GM12878 (cell line): ENCODE measurements around the gene INTS7. TPM values are rescaled to one million over a fixed set of nuclear protein-coding genes. Genes with fewer than 3 reads are reported as not detected.

ENCODE experiments used
- ATAC-seq: fragments of 200-7000 bp; cut with Tn5 transposase; 3 replicates; pipeline ENCODE4 v1.9.1; 2020; ENCODE audit warnings: mild to moderate bottlenecking, moderate library complexity
- BruUV-seq: library from RNA; stranded (reverse); fragments of 400-500 nt; replicated peaks from 2 replicates; lab custom pipeline; 2021; lab: Mats Ljungman, UMichigan
- CTCF ChIA-PET: fragments of 300-600 bp; sonication (Branson Sonifier 250); formaldehyde crosslinking; extraction: SDS; loops from one replicate; lab custom pipeline; 2021; ENCODE audit warnings: inconsistent platforms; lab: Yijun Ruan, JAX
- POLR2A ChIA-PET: fragments of 350-600 bp; formaldehyde crosslinking; extraction: SDS; loops from one replicate; lab custom pipeline; 2021; ENCODE audit warnings: inconsistent platforms; lab: Charles Lee
- RAD21 ChIA-PET: fragments of 300-600 bp; sonication (Branson Sonifier 250); formaldehyde crosslinking; loops from one replicate; lab custom pipeline; 2023; ENCODE audit warnings: antibody characterized with exemption; ENCODE audit not compliant: unreplicated experiment; lab: Charles Lee
- SMC1A ChIA-PET: fragments of 300-600 bp; sonication (Branson Sonifier 250); formaldehyde crosslinking; loops from one replicate; lab custom pipeline; 2023; ENCODE audit not compliant: unreplicated experiment, uncharacterized antibody; lab: Charles Lee
- DNase-seq: peaks from one replicate; pipeline ENCODE4 v3.0.0-alpha.2; 2011; ENCODE audit warnings: low read depth, low spot score
- FAIRE-seq: peaks from 3 replicates; lab custom pipeline; 2011; peaks lifted over from hg19 to GRCh38; lab: Jason Lieb, UNC
- H2AFZ ChIP-seq: 2 replicates; pipeline ENCODE4 v1.6.0; 2011; ENCODE audit warnings: low read depth, low read length, control low read depth; ENCODE audit not compliant: control insufficient read depth
- H3K27ac ChIP-seq: 2 replicates; pipeline ENCODE4 v1.5.1; 2011; ENCODE audit warnings: control low read depth; ENCODE audit not compliant: control insufficient read depth, insufficient read depth
- H3K27me3 ChIP-seq, 2 experiments: replicated peaks in 1 of 2; 2 replicates each; pipeline versions ENCODE4 v1.6.0 to v1.6.1; 2011; ENCODE audit warnings: low read length in 1 of 2; ENCODE audit not compliant: control insufficient read depth in 2 of 2, insufficient read depth in 2 of 2
- H3K36me3 ChIP-seq, 2 experiments: 2 replicates each; pipeline ENCODE4 v1.5.1; 2011; ENCODE audit warnings: low read length in 1 of 2; ENCODE audit not compliant: control insufficient read depth in 2 of 2, insufficient read depth in 2 of 2
- H3K4me1 ChIP-seq: 2 replicates; pipeline ENCODE4 v1.6.1; 2011; ENCODE audit warnings: mild to moderate bottlenecking, low read length, moderate library complexity, mixed read lengths; ENCODE audit not compliant: control insufficient read depth, insufficient read depth
- H3K4me2 ChIP-seq: 2 replicates; pipeline ENCODE4 v1.6.0; 2011; ENCODE audit warnings: control low read depth; ENCODE audit not compliant: control insufficient read depth, insufficient read depth
- H3K4me3 ChIP-seq: fragments of 200-600 bp; sonication (generic); 2 replicates; pipeline ENCODE4 v1.5.1; 2016
- H3K79me2 ChIP-seq: 2 replicates; pipeline ENCODE4 v1.6.0; 2011; ENCODE audit warnings: low read length; ENCODE audit not compliant: control insufficient read depth, insufficient read depth
- H3K9ac ChIP-seq: 2 replicates; pipeline ENCODE4 v1.8.0; 2011; ENCODE audit warnings: low read length, control low read depth, mixed read lengths; ENCODE audit not compliant: control insufficient read depth, insufficient read depth
- H3K9me3 ChIP-seq: replicated peaks from 3 replicates; pipeline ENCODE4 v1.5.1; 2011; ENCODE audit warnings: mild to moderate bottlenecking, low read length; ENCODE audit not compliant: control insufficient read depth, insufficient read depth
- H4K20me1 ChIP-seq: 2 replicates; pipeline ENCODE4 v1.6.0; 2011; ENCODE audit not compliant: control insufficient read depth, insufficient read depth
- CBFB ChIP-seq: IDR thresholded peaks from 2 replicates; pipeline ENCODE4 v1.6.1; 2016; ENCODE audit warnings: antibody characterized with exemption, low read depth
- MEF2B ChIP-seq: fragments of 450-650 bp; IDR thresholded peaks from 2 replicates; pipeline ENCODE4 v1.6.1; 2018; ENCODE audit warnings: mild to moderate bottlenecking, moderate library complexity; ENCODE audit not compliant: partially characterized antibody, poor library complexity, severe bottlenecking
- MXI1 ChIP-seq: fragments of 150-350 bp; IDR thresholded peaks from 2 replicates; pipeline ENCODE4 v1.6.1; 2011; ENCODE audit warnings: low read depth, mild to moderate bottlenecking, inconsistent platforms, low read length, improper control_type of control experiment
- NR2C1 ChIP-seq: fragments of 450-650 bp; IDR thresholded peaks from 2 replicates; pipeline ENCODE4 v1.6.1; 2017; ENCODE audit warnings: antibody characterized with exemption, mild to moderate bottlenecking, moderate library complexity
- NRF1 ChIP-seq: conservative IDR thresholded peaks from 2 replicates; pipeline ENCODE4 v1.6.1; 2011; ENCODE audit warnings: mild to moderate bottlenecking, low read depth, low read length, improper control_type of control experiment
- POU2F2 ChIP-seq: IDR thresholded peaks from 3 replicates; pipeline ENCODE4 v1.6.1; 2011; ENCODE audit warnings: low read depth, mild to moderate bottlenecking, low read length, borderline replicate concordance
- TARDBP ChIP-seq: IDR thresholded peaks from 2 replicates; pipeline ENCODE4 v1.6.1; 2016; ENCODE audit warnings: borderline replicate concordance
- TCF3 ChIP-seq: IDR thresholded peaks from 2 replicates; pipeline ENCODE4 v1.6.1; 2012; ENCODE audit warnings: low read depth, mild to moderate bottlenecking, low read length, borderline replicate concordance; ENCODE audit not compliant: insufficient read depth
- ZNF24 ChIP-seq: fragments of 450-650 bp; IDR thresholded peaks from 2 replicates; pipeline ENCODE4 v1.6.1; 2017; ENCODE audit warnings: antibody characterized with exemption, mild to moderate bottlenecking
- WGBS: methylation state at CpG from one replicate; pipeline ENCODE4 v1.1.6; 2016; ENCODE audit warnings: low lambda C conversion rate; ENCODE audit not compliant: insufficient replicate concordance, insufficient coverage; ENCODE audit errors: missing lambda C conversion rate; 5-methylcytosine and 5-hydroxymethylcytosine counted together
- in situ Hi-C: fragments of 300-500 bp; cut with MboI; formaldehyde crosslinking; loops from 9 replicates; pipeline ENCODE4 v1.14.3; 2018; ENCODE audit warnings: mixed read lengths
- intact Hi-C: fragments of 100-400 bp; cut with micrococcal nuclease; formaldehyde crosslinking; loops from one replicate; pipeline ENCODE4 v1.14.2; 2022; ENCODE audit not compliant: unreplicated experiment
- polyA plus RNA-seq, 11 experiments: library from polyadenylated mRNA; depleted of rRNA in 4 of 11; unstranded in 6 of 11; stranded (reverse) in 5 of 11; fragments of >200 nt; fragmentation: Nextera tagmentation in 4 of 11; fragmentation: Illumina TruSeq in 1 of 11; extraction: Ambion mirVana in 4 of 11; extraction: Trizol in 1 of 11; gene quantifications; 1 replicate in 1 of 11; 2 replicates in 10 of 11; pipeline versions ENCODE4 v1.2.1 to v1.2.3, GENCODE V29; 2011 to 2016; ENCODE audit warnings: inconsistent platforms in 2 of 11, missing spikeins in 2 of 11, low read depth in 1 of 11
- total RNA-seq, 4 experiments: library from RNA; depleted of rRNA in 3 of 4; stranded (reverse); fragments of >200 nt in 3 of 4; fragmentation: Illumina TruSeq in 1 of 4; extraction: Trizol in 1 of 4; gene quantifications; 2 replicates each; pipeline versions ENCODE4 v1.2.1 to v1.2.3, GENCODE V29; 2013 to 2021
- TF ChIP-seq, protein P1 (sequence below): IDR thresholded peaks from 2 replicates; pipeline ENCODE4 v1.6.1; 2012; ENCODE audit warnings: low read length, inconsistent platforms
- TF ChIP-seq, protein P2 (sequence below): fragments of 450-650 bp; IDR thresholded peaks from 2 replicates; pipeline ENCODE4 v1.6.1; 2016; ENCODE audit warnings: mild to moderate bottlenecking
- TF ChIP-seq, protein P3 (sequence below): IDR thresholded peaks from 2 replicates; pipeline ENCODE4 v1.6.1; 2012; ENCODE audit warnings: low read depth, low read length, improper control_type of control experiment
- TF ChIP-seq, protein P4 (sequence below): IDR thresholded peaks from 2 replicates; pipeline ENCODE4 v1.6.1; 2011; ENCODE audit warnings: borderline replicate concordance, low read depth, mild to moderate bottlenecking, moderate library complexity, mixed read lengths, low read length; ENCODE audit not compliant: insufficient read depth; ENCODE audit errors: extremely low read length
- TF ChIP-seq, protein P5 (sequence below): IDR thresholded peaks from 2 replicates; pipeline ENCODE4 v1.6.1; 2011; ENCODE audit warnings: low read depth, mild to moderate bottlenecking, low read length, moderate library complexity, borderline replicate concordance; ENCODE audit errors: extremely low read depth

The INTS7 gene
- total and polyA plus RNA-seq, 10 of the 15 experiments (the other 5 are each of a cell fraction or from before 2014, with no cell fraction given) = 17.1 to 49.1 (median 26.8) TPM

DNA sequence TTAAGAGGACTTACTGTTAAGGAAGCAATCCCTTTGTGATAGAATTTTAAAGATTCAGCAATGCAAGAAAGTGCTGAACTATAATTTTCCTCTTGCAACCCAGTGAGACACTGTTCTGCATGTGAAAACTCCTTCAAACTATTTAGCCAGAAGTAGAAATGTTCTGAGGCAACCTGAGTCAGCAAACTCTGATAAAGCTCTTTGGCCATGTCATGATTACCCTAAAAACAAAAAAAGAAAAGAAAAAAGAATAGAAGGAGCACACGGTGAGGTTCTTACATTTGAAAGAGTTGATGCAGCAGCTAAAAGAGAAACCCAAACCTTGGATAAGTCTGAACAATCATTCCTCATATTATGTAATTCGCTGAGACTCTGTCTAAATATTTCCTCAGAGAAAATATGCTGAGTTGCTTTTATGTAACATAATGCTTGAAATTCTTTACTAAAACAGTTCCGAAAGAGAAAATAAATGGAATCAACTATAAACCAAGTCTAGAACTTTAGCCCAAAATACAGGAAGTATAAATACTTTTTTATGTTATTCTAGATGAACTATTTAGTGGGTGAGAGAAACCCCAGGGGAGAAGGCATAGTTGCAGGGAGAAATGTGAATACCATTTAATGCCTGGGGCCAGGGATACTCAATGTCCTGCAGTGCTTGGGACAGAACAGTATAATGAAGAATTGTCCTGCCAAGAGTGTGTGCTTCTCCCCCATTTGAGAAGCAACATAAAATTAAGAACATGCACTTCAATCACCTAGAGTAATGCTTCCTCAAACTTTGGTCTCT, 60.0 kb downstream of the INTS7 start:
- WGBS = 96% methylated on average over 3 of the region's 3 CpGs
- ChIA-PET POLR2A (interaction anchor here (0.7 kb wide), 1 partner anchor 21 kb away, joined by 3 read pairs; no protein-coding TSS in a partner anchor), RAD21 (no interaction called here), CTCF (interaction anchor here (1.2 kb wide), 1 partner anchor 18 kb away, joined by 3 read pairs; no protein-coding TSS in a partner anchor), SMC1A (interaction anchor here (0.6 kb wide), 2 partner anchors 303 to 1013 kb away, joined by 3 read pairs; no protein-coding TSS in a partner anchor)
- no peak for FAIRE-seq
- Histone ChIP-seq H3K4me1 (no peaks in the 10 kb centered on the region), H3K9ac (no peak overlapping the region), H3K9me3 (no peaks in the 10 kb centered on the region), H3K4me2 (no peak overlapping the region), H3K27ac (no peak overlapping the region), H4K20me1 (no peaks in the 10 kb centered on the region), H3K36me3 (peaks cover 2 to 15% of the 10 kb centered on the region in 2 experiments; a peak in 3 of 4 replicates), H3K79me2 (no peaks in the 10 kb centered on the region), H2AFZ (no peak overlapping the region), H3K4me3 (no peak overlapping the region), H3K27me3 (no peaks in the 10 kb centered on the region)
- no peak for ATAC-seq
- intact Hi-C loops = no loop called here
- no peak for TF ChIP-seq POU2F2
- no peak for TF ChIP-seq ZNF24
- TF ChIP-seq MXI1 = no peak
- TF ChIP-seq CBFB = no peak
- TF ChIP-seq, protein P1, sequence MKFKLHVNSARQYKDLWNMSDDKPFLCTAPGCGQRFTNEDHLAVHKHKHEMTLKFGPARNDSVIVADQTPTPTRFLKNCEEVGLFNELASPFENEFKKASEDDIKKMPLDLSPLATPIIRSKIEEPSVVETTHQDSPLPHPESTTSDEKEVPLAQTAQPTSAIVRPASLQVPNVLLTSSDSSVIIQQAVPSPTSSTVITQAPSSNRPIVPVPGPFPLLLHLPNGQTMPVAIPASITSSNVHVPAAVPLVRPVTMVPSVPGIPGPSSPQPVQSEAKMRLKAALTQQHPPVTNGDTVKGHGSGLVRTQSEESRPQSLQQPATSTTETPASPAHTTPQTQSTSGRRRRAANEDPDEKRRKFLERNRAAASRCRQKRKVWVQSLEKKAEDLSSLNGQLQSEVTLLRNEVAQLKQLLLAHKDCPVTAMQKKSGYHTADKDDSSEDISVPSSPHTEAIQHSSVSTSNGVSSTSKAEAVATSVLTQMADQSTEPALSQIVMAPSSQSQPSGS = no peak
- TF ChIP-seq TARDBP = no peak
- no peak for TF ChIP-seq NRF1
- TF ChIP-seq NR2C1 = no peak
- TF ChIP-seq TCF3 = no peak
- TF ChIP-seq, protein P2, sequence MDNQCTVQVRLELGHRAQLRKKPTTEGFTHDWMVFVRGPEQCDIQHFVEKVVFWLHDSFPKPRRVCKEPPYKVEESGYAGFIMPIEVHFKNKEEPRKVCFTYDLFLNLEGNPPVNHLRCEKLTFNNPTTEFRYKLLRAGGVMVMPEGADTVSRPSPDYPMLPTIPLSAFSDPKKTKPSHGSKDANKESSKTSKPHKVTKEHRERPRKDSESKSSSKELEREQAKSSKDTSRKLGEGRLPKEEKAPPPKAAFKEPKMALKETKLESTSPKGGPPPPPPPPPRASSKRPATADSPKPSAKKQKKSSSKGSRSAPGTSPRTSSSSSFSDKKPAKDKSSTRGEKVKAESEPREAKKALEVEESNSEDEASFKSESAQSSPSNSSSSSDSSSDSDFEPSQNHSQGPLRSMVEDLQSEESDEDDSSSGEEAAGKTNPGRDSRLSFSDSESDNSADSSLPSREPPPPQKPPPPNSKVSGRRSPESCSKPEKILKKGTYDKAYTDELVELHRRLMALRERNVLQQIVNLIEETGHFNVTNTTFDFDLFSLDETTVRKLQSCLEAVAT = no peak
- TF ChIP-seq, protein P3, sequence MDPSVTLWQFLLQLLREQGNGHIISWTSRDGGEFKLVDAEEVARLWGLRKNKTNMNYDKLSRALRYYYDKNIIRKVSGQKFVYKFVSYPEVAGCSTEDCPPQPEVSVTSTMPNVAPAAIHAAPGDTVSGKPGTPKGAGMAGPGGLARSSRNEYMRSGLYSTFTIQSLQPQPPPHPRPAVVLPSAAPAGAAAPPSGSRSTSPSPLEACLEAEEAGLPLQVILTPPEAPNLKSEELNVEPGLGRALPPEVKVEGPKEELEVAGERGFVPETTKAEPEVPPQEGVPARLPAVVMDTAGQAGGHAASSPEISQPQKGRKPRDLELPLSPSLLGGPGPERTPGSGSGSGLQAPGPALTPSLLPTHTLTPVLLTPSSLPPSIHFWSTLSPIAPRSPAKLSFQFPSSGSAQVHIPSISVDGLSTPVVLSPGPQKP = no peak
- TF ChIP-seq, protein P4, sequence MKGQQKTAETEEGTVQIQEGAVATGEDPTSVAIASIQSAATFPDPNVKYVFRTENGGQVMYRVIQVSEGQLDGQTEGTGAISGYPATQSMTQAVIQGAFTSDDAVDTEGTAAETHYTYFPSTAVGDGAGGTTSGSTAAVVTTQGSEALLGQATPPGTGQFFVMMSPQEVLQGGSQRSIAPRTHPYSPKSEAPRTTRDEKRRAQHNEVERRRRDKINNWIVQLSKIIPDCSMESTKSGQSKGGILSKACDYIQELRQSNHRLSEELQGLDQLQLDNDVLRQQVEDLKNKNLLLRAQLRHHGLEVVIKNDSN = no peak
- TF ChIP-seq, protein P5, sequence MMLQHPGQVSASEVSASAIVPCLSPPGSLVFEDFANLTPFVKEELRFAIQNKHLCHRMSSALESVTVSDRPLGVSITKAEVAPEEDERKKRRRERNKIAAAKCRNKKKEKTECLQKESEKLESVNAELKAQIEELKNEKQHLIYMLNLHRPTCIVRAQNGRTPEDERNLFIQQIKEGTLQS = no peak
- no peak for TF ChIP-seq MEF2B
- no TSS peak for BruUV-seq
- in situ Hi-C loops = no loop called here
- DNase-seq = no peak
